Kidney (tissue), 14 donors: ENCODE measurements around the gene GALNT9. TPM values are rescaled to one million over a fixed set of nuclear protein-coding genes. Genes with fewer than 3 reads are reported as not detected.

Experiments
- DNase-seq, 5 donors: peaks; one replicate each; pipeline ENCODE4 v3.0.0-alpha.2; 2013 to 2020
- FAIRE-seq: peaks from 2 replicates; lab custom pipeline; 2012; peaks lifted over from hg19 to GRCh38; lab: Jason Lieb, UNC
- H3K27ac ChIP-seq, 2 donors: one replicate each; pipeline ENCODE4 v1.7.0; 2013; ENCODE audit warnings: low read depth in 2 of 2, low read length in 2 of 2, inconsistent platforms in 1 of 2
- H3K27me3 ChIP-seq: one replicate; pipeline ENCODE4 v1.7.1; 2013; ENCODE audit warnings: low read length, inconsistent platforms; ENCODE audit not compliant: control insufficient read depth, insufficient read depth
- H3K36me3 ChIP-seq, 3 donors: one replicate each; pipeline versions ENCODE4 v1.7.0 to v1.7.1; 2013; ENCODE audit warnings: low read length in 3 of 3, control low read depth in 1 of 3, inconsistent platforms in 1 of 3; ENCODE audit not compliant: insufficient read depth in 3 of 3, control insufficient read depth in 2 of 3
- H3K4me1 ChIP-seq, 3 donors: one replicate each; pipeline versions ENCODE4 v1.7.0 to v1.7.1; 2013; ENCODE audit warnings: low read length in 3 of 3, inconsistent platforms in 1 of 3, low read depth in 1 of 3; ENCODE audit not compliant: control insufficient read depth in 2 of 3, insufficient read depth in 2 of 3
- H3K4me3 ChIP-seq, 3 donors: one replicate each; pipeline versions ENCODE4 v1.7.0 to v1.8.1; 2013; ENCODE audit warnings: low read length in 3 of 3, control low read depth in 1 of 3, inconsistent platforms in 1 of 3
- H3K9ac ChIP-seq, 3 donors: one replicate each; pipeline versions ENCODE4 v1.7.0 to v1.7.1; 2013; ENCODE audit warnings: low read length in 3 of 3, control low read depth in 1 of 3, inconsistent platforms in 1 of 3
- H3K9me3 ChIP-seq, 3 donors: one replicate each; pipeline versions ENCODE4 v1.7.0 to v1.7.1; 2013; ENCODE audit warnings: low read length in 3 of 3, control low read depth in 1 of 3, inconsistent platforms in 1 of 3; ENCODE audit not compliant: control insufficient read depth in 2 of 3, insufficient read depth in 1 of 3
- intact Hi-C: fragments of 100-400 bp; cut with DNase I; formaldehyde crosslinking; loops from one replicate; pipeline ENCODE4 v1.11.1; 2022
- polyA plus RNA-seq: library from polyadenylated mRNA; stranded (reverse); fragments of 350-450 nt; fragmentation: Illumina TruSeq; extraction: RNeasy Lipid Tissue Mini Kit (QIAGEN cat#74804); gene quantifications from one replicate; pipeline ENCODE4 v1.2.3, GENCODE V29; 2014; ENCODE audit warnings: low read depth, low replicate concordance; ENCODE audit not compliant: insufficient read depth
- total RNA-seq: library from RNA; stranded (reverse); fragmentation: NEBNext Ultra II Directional; extraction: Animal tissue kit (Norgen Biotek cat#: 25700); gene quantifications from one replicate; pipeline ENCODE4 v1.2.1, GENCODE V29; 2021
- TF ChIP-seq, protein P1 (sequence below): IDR thresholded peaks from 3 replicates; pipeline ENCODE4 v1.5.1; 2012; ENCODE audit warnings: mild to moderate bottlenecking, moderate library complexity, borderline replicate concordance; ENCODE audit not compliant: insufficient read depth; ENCODE audit errors: extremely low read depth
- donor health status: control.
- donor health status: control.
- donor health status: control.
- donor health status: control.
- donor health status: control.
- donor health status: DM: yes; HTN: yes; CAD: no.
- donor health status: Normal renal cell carcinoma (clear cell type).

GALNT9 gene
- total and polyA plus RNA-seq, 2 donors from 2014 or later = 4.8 to 20.7 TPM

GRCh38 chr12:132366341-132366861, 37.0 kb upstream of the GALNT9 start:
- Histone ChIP-seq H3K9ac (no peak overlapping the region), H3K4me3 (no peak overlapping the region), H3K27ac (no peak overlapping the region), H3K9me3 (peaks cover 0 to 3% (median 2%) of the 10 kb centered on the region in 3 donors), H3K27me3 (no peaks in the 10 kb centered on the region), H3K4me1 (no peaks in the 10 kb centered on the region), H3K36me3 (no peaks in the 10 kb centered on the region)
- peak; percentile 85 to 97 (median 95) for DNase-seq
- intact Hi-C loops = no loop called here
- FAIRE-seq = no peak
- TF ChIP-seq, protein P1, sequence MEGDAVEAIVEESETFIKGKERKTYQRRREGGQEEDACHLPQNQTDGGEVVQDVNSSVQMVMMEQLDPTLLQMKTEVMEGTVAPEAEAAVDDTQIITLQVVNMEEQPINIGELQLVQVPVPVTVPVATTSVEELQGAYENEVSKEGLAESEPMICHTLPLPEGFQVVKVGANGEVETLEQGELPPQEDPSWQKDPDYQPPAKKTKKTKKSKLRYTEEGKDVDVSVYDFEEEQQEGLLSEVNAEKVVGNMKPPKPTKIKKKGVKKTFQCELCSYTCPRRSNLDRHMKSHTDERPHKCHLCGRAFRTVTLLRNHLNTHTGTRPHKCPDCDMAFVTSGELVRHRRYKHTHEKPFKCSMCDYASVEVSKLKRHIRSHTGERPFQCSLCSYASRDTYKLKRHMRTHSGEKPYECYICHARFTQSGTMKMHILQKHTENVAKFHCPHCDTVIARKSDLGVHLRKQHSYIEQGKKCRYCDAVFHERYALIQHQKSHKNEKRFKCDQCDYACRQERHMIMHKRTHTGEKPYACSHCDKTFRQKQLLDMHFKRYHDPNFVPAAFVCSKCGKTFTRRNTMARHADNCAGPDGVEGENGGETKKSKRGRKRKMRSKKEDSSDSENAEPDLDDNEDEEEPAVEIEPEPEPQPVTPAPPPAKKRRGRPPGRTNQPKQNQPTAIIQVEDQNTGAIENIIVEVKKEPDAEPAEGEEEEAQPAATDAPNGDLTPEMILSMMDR = no peak

DNA sequence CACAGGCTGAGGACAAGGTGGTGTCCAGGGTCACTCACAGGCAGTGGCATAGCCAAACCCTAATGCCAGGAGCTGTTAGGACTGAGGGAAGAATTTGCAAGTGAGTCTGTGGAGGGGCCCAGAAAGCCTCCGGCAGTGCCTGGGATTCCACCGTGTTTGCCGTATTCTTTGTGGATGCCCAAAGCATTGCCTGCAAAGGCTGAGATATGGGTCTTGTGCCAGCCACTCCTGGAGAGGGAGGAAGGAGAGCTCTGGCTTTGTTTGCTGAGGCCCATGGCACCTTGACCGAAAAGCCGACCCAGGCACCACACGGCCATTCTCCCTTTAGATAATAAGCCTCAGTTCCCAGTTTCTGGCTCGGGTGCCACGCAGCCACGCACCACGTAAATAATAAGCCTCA, 35.8 kb upstream of the GALNT9 start:
- FAIRE-seq (no peak), DNase-seq (peak in 2 of 5 donors; percentile 21 to 35)
- Histone ChIP-seq H3K9ac (no peak overlapping the region), H3K9me3 (no peaks in the 10 kb centered on the region), H3K27me3 (no peaks in the 10 kb centered on the region), H3K4me3 (no peak overlapping the region), H3K4me1 (no peaks in the 10 kb centered on the region), H3K36me3 (no peaks in the 10 kb centered on the region), H3K27ac (no peak overlapping the region)
- intact Hi-C loops = no loop called here
- TF ChIP-seq, protein P1 = no peak

- no peak overlapping the region for H3K9ac ChIP-seq
- FAIRE-seq (no peak), DNase-seq (peak in 2 of 5 donors; percentile 26 to 33)
- intact Hi-C loops = no loop called here
- H3K27me3 ChIP-seq = no peaks in the 10 kb centered on the region
- no peaks in the 10 kb centered on the region for H3K9me3 ChIP-seq
- H3K4me3 ChIP-seq = no peak overlapping the region
- TF ChIP-seq, protein P1 = no peak
- no peaks in the 10 kb centered on the region for H3K36me3 ChIP-seq
- no peaks in the 10 kb centered on the region for H3K4me1 ChIP-seq
- no peak overlapping the region for H3K27ac ChIP-seq
Observed at GRCh38 chr12:132364348-132364902, 35.0 kb upstream of the GALNT9 start.
